ENCODE measurements around the gene SLC19A1.

SLC19A1 gene

DNA sequence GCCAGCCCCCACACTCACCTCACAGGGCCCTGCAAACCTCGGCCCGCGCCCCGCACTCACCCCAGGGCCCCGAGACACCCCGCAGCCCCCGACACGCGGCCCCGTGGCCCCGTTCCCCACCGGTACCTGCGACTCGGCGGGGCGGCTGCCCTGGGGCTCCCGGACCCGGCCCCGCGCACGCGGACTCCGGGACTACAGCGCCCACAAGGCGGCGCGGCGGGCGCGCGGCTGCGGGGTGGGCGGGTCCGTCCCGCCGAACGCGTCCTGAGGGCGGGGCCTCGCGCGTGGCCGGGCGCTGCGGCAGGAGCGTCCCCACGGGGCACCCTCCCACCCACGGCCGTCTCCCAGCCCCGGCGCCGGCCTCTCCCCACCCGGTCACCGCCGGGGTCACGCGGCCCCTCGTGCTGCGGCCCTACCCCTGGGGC, at the start of gene SLC19A1:
Gene SLC19A1, minus strand, starts transcription at position 199 of the 425 bp plus-strand sequence. CDS start 4,481 bp downstream, outside the sequence.
- TF ChIP-seq, protein P1, sequence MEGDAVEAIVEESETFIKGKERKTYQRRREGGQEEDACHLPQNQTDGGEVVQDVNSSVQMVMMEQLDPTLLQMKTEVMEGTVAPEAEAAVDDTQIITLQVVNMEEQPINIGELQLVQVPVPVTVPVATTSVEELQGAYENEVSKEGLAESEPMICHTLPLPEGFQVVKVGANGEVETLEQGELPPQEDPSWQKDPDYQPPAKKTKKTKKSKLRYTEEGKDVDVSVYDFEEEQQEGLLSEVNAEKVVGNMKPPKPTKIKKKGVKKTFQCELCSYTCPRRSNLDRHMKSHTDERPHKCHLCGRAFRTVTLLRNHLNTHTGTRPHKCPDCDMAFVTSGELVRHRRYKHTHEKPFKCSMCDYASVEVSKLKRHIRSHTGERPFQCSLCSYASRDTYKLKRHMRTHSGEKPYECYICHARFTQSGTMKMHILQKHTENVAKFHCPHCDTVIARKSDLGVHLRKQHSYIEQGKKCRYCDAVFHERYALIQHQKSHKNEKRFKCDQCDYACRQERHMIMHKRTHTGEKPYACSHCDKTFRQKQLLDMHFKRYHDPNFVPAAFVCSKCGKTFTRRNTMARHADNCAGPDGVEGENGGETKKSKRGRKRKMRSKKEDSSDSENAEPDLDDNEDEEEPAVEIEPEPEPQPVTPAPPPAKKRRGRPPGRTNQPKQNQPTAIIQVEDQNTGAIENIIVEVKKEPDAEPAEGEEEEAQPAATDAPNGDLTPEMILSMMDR (conservative IDR thresholded peaks at IDR 0.05; ENCODE audit: low read depth, low read length) = peak; percentile 17
- no peak for DNase-seq (ENCODE audit: low read depth)
- H3K4me3 ChIP-seq (ENCODE audit: low read length) = peak within 1 kb of the TSS; percentile 49

DNA sequence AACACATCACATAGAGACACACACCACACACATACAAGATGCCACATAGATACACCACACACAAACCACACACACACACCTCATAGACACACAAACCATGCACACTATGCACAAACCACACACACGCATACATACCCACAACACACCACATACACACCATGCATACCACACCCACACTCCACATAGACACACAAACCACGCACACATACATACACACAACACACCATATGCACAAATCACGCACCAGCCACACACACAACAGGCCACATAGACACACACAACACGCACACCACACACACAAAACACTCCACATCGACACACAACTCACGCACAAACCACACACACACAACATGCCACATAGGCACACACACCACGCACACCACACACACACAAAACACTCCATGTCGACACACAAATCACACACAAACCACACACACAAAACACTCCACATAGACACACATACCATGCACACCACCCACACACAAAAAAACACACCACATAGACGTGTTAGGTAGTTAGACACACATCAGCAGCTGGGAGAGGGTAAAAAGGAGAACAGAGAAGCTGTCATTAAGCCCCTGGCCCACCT, 49.5 kb upstream of the SLC19A1 start:
- H3K4me3 ChIP-seq (ENCODE audit: low read length) = no peak overlapping the region
- TF ChIP-seq, protein P1 (conservative IDR thresholded peaks at IDR 0.05; ENCODE audit: low read depth, low read length) = no peak
- no peak for DNase-seq (ENCODE audit: low read depth)

DNA sequence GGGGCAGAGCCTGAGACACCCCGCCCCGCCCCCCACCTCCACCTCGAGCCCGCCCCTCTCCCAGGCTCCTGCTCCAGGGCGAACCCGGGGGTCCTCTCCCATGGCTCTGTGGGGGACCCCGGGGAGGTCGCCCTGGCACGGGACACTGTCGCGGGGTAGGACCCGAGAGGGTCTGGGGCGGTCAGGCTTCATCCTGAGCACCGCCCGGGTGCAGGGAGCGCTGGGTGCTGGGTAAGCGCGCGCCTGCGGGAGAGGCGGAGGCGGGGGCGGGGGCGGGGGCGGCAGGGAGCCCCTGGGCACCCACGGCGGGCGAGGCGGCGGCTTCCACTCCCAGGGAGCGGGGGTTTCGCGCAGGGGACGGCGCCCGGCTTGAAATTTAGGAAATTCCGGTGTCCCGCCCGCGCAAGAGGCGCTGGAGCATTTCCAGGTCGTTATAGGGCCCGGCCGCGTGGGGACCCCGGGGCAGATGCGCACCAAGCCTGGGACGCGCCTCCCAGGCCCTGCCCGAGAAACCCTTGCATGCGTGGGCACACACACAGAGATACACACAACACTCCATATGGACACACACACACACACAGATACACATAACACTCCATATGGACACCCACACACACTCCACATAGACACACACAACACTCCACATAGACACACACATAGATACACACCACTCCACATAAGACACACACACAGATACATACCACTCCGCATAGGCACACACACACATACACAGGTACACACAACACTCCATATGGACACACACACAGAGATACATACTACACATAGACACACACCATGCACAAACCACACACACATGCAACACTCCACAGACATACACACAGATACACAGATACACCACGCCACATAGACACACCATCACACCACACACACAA, 48.7 kb upstream of the SLC19A1 start:
- peak overlapping the region; percentile 42 for H3K4me3 ChIP-seq (ENCODE audit: low read length)
- TF ChIP-seq, protein P1 (conservative IDR thresholded peaks at IDR 0.05; ENCODE audit: low read depth, low read length) = no peak
- DNase-seq (ENCODE audit: low read depth) = no peak

DNA sequence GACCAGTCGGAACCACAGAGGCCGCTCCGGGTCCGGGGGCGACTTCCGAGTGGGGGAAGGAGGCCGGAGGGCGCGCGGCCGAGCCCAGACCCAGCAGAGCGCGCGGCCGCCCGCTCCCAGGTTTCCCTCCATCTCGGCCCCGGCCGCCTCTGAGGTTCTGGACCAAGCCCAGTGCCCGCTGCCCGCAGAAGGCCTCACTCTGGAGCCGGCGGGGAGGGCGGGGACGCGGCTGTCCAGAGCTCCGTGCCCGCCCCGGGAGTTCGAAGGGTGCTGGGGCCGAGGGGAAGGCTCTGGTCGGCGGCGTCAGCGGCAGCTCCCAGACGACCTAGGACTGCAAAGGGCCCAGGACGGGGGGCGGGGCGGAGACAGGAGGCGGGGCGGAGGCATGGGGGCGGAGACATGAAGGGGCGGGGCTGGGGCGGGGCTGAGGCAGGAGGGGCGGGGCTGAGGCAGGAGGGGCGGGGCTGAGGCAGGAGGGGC, 48.0 kb upstream of the SLC19A1 start:
- no peak for DNase-seq (ENCODE audit: low read depth)
- H3K4me3 ChIP-seq (ENCODE audit: low read length) = peak overlapping the region; percentile 34
- TF ChIP-seq, protein P1 (conservative IDR thresholded peaks at IDR 0.05; ENCODE audit: low read depth, low read length) = no peak

DNA sequence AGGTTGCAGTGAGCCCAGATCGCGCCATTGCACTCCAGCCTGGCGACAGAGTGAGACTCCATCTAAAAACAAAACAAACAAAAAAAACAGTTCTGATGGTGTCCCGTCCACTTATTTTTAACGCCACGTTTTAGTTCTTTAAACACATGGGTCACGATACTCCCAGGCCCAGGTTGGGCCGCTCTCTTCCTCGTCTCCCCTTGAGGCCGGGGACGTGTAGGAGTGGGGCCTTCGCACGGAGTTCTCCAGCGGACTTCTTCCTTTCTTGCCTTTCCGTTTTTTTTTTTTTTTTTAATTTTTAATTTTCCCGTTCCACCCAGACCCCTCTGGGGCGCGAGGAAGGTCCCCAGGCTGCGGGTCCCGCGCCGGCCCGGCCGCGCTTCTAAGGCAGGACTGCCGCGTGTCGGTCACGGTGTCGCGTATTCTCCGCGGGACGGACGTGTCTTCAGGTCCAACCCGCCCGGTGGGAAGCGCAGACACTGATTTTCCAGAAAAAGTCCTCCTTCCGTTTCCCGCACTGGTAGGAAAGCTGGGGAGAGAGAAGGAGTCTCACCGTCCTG, 47.5 kb upstream of the SLC19A1 start:
- no peak for DNase-seq (ENCODE audit: low read depth)
- H3K4me3 ChIP-seq (ENCODE audit: low read length) = peak overlapping the region; percentile 34
- TF ChIP-seq, protein P1 (conservative IDR thresholded peaks at IDR 0.05; ENCODE audit: low read depth, low read length) = no peak

DNA sequence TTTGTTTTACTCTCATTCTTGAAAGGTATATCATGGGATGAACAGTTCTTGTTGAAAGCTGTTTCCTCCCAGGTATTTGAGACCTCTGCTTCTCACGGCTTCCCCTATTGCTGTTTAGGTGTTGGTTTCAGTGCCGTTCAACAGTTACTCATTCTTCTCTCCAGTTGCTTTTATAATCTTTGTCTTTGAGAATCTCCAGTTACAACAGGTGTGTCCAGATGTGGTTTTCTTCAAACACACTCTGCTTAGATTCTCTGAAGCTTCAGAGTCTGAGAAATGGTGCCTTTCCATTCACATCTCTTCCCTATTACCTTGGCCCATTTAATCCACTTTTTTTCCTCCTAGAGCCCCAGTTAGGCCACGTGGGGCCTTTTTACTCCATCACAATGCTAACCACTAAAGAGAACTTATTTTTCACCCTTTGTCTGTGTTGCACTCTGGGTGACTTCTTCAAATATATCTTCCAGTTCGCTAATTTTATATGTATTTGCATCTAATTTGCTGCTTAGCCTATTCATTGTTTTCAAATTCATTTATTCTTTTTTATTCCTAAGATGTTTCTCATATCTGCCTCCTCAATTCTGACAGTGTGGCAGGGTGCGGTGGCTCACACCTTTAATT, 46.7 kb upstream of the SLC19A1 start:
- no peak overlapping the region for H3K4me3 ChIP-seq (ENCODE audit: low read length)
- DNase-seq (ENCODE audit: low read depth) = no peak
- TF ChIP-seq, protein P1 (conservative IDR thresholded peaks at IDR 0.05; ENCODE audit: low read depth, low read length) = no peak

Measured in retinal pigment epithelial cell (primary cell).